Hepatocyte (in vitro differentiated cells): Measurements from ENCODE around the gene DSC2. TPM values are rescaled to one million over a fixed set of nuclear protein-coding genes. Genes with fewer than 3 reads are reported as not detected.

Experiments used
- DNase-seq: peaks from one replicate; pipeline ENCODE4 v3.0.0-alpha.2; 2016; ENCODE audit warnings: low spot score
- H2AFZ ChIP-seq: fragments of 200-600 bp; sonication (generic); 2 replicates; pipeline ENCODE4 v1.6.0; 2016; ENCODE audit warnings: antibody characterized with exemption, mild to moderate bottlenecking
- H3K27ac ChIP-seq: fragments of 200-600 bp; sonication (generic); 2 replicates; pipeline ENCODE4 v1.5.1; 2016; ENCODE audit warnings: mild to moderate bottlenecking
- H3K27me3 ChIP-seq: fragments of 200-600 bp; sonication (generic); 2 replicates; pipeline ENCODE4 v1.6.1; 2016
- H3K36me3 ChIP-seq: fragments of 200-600 bp; sonication (generic); replicated peaks from 2 replicates; pipeline ENCODE4 v1.5.1; 2016; ENCODE audit warnings: low read depth; ENCODE audit not compliant: insufficient read depth
- H3K4me1 ChIP-seq: fragments of 200-600 bp; sonication (generic); 2 replicates; pipeline ENCODE4 v1.5.1; 2016; ENCODE audit warnings: mild to moderate bottlenecking, moderate library complexity; ENCODE audit not compliant: insufficient read depth
- H3K4me2 ChIP-seq: fragments of 200-600 bp; sonication (generic); 2 replicates; pipeline ENCODE4 v1.6.0; 2016
- H3K4me3 ChIP-seq: fragments of 200-600 bp; sonication (generic); 2 replicates; pipeline ENCODE4 v1.5.1; 2016; ENCODE audit warnings: mild to moderate bottlenecking
- H3K79me2 ChIP-seq: fragments of 200-600 bp; sonication (generic); 2 replicates; pipeline ENCODE4 v1.6.0; 2017; ENCODE audit warnings: mild to moderate bottlenecking
- H3K9me2 ChIP-seq: fragments of 200-600 bp; sonication (generic); replicated peaks from 2 replicates; pipeline ENCODE4 v1.6.0; 2017; ENCODE audit warnings: mild to moderate bottlenecking; ENCODE audit not compliant: insufficient read depth
- H3K9me3 ChIP-seq: fragments of 200-600 bp; sonication (generic); 2 replicates; pipeline ENCODE4 v1.5.1; 2016; ENCODE audit warnings: low read depth, mild to moderate bottlenecking
- H4K20me1 ChIP-seq: fragments of 200-600 bp; sonication (generic); 2 replicates; pipeline ENCODE4 v1.6.0; 2016; ENCODE audit warnings: mild to moderate bottlenecking; ENCODE audit not compliant: insufficient read depth, poor library complexity, severe bottlenecking
- CTCF ChIP-seq: fragments of 200-600 bp; sonication (generic); IDR thresholded peaks from 2 replicates; pipeline ENCODE4 v1.5.1; 2016; ENCODE audit warnings: antibody characterized with exemption, mild to moderate bottlenecking; ENCODE audit not compliant: poor library complexity
- EZH2 ChIP-seq: fragments of 200-600 bp; sonication (generic); IDR thresholded peaks from 2 replicates; pipeline ENCODE4 v1.6.1; 2016; ENCODE audit warnings: antibody characterized with exemption, mild to moderate bottlenecking, borderline replicate concordance
- EZH2phosphoT487 ChIP-seq: fragments of 200-600 bp; sonication (generic); IDR thresholded peaks from one replicate; pipeline ENCODE4 v1.6.1; 2018; ENCODE audit warnings: antibody characterized with exemption, mild to moderate bottlenecking, low read depth, moderate library complexity; ENCODE audit not compliant: unreplicated experiment, severe bottlenecking
- WGBS: methylation state at CpG from one replicate; pipeline ENCODE4 v1.1.6; 2016; ENCODE audit warnings: low lambda C conversion rate; ENCODE audit errors: missing lambda C conversion rate; 5-methylcytosine and 5-hydroxymethylcytosine counted together
- polyA plus RNA-seq: library from polyadenylated mRNA; unstranded; fragments of >200 nt; fragmentation: Nextera tagmentation; extraction: Ambion mirVana; gene quantifications from 2 replicates; pipeline ENCODE4 v1.2.1, GENCODE V29; 2016
- total RNA-seq: library from RNA; depleted of rRNA; stranded (reverse); fragments of >200 nt; gene quantifications from 2 replicates; pipeline ENCODE4 v1.2.3, GENCODE V29; 2014

DSC2 gene
- total and polyA plus RNA-seq, 2 experiments from 2014 or later, result 28.7 to 59.6 TPM

GRCh38 chr18:31061945-31062344 lies 40.3 kb downstream of the DSC2 start:
- peak overlapping the region; percentile 25 for H3K27ac ChIP-seq
- H3K9me3 ChIP-seq, result no peaks in the 10 kb centered on the region
- no peaks in the 10 kb centered on the region for H3K36me3 ChIP-seq
- H3K27me3 ChIP-seq, result no peaks in the 10 kb centered on the region
- WGBS, result 39% methylated on average over 4 of the region's 4 CpGs
- H2AFZ ChIP-seq, result no peak overlapping the region
- TF ChIP-seq EZH2phosphoT487 (no peak), CTCF (no peak), EZH2 (no peak)
- H4K20me1 ChIP-seq, result no peaks in the 10 kb centered on the region
- DNase-seq, result no peak
- H3K4me1 ChIP-seq, result peaks cover 5% of the 10 kb centered on the region
- H3K79me2 ChIP-seq, result no peaks in the 10 kb centered on the region
- H3K4me3 ChIP-seq, result no peak overlapping the region
- no peak overlapping the region for H3K4me2 ChIP-seq
- H3K9me2 ChIP-seq, result no peaks in the 10 kb centered on the region

- Histone ChIP-seq H3K4me3 (no peak overlapping the region), H2AFZ (no peak overlapping the region), H3K27ac (no peak overlapping the region), H3K9me3 (no peaks in the 10 kb centered on the region), H4K20me1 (no peaks in the 10 kb centered on the region), H3K27me3 (no peaks in the 10 kb centered on the region), H3K4me1 (peaks cover 5% of the 10 kb centered on the region), H3K79me2 (no peaks in the 10 kb centered on the region), H3K9me2 (no peaks in the 10 kb centered on the region), H3K36me3 (no peaks in the 10 kb centered on the region), H3K4me2 (no peak overlapping the region)
- no peak for TF ChIP-seq EZH2phosphoT487
- TF ChIP-seq EZH2, result no peak
- TF ChIP-seq CTCF, result no peak
- 93% methylated on average over 3 of the region's 3 CpGs for WGBS
- no peak for DNase-seq
Observed at GRCh38 chr18:31058897-31059296, 43.3 kb downstream of the DSC2 start.

GRCh38 chr18:31057917-31058316 lies 44.3 kb downstream of the DSC2 start:
- Histone ChIP-seq H3K79me2 (no peaks in the 10 kb centered on the region), H2AFZ (no peak overlapping the region), H3K4me2 (no peak overlapping the region), H3K27ac (no peak overlapping the region), H3K36me3 (no peaks in the 10 kb centered on the region), H4K20me1 (no peaks in the 10 kb centered on the region), H3K9me2 (no peaks in the 10 kb centered on the region), H3K4me1 (peaks cover 5% of the 10 kb centered on the region), H3K27me3 (no peaks in the 10 kb centered on the region), H3K9me3 (no peaks in the 10 kb centered on the region), H3K4me3 (no peak overlapping the region)
- WGBS, result 97% methylated on average over 4 of the region's 4 CpGs
- no peak for DNase-seq
- no peak for TF ChIP-seq EZH2
- TF ChIP-seq CTCF, result no peak
- no peak for TF ChIP-seq EZH2phosphoT487

- Histone ChIP-seq H3K27ac (no peak overlapping the region), H3K4me3 (no peak overlapping the region), H4K20me1 (no peaks in the 10 kb centered on the region), H3K9me3 (no peaks in the 10 kb centered on the region), H3K4me1 (peaks cover 5% of the 10 kb centered on the region), H3K9me2 (no peaks in the 10 kb centered on the region), H3K4me2 (no peak overlapping the region), H3K27me3 (no peaks in the 10 kb centered on the region), H3K79me2 (no peaks in the 10 kb centered on the region), H3K36me3 (no peaks in the 10 kb centered on the region), H2AFZ (no peak overlapping the region)
- 61% methylated on average over 5 of the region's 5 CpGs for WGBS
- DNase-seq, result no peak
- TF ChIP-seq EZH2 (no peak), CTCF (no peak), EZH2phosphoT487 (no peak)
Observed at GRCh38 chr18:31057051-31057450, 45.2 kb downstream of the DSC2 start.
